ENCODE results near the gene NAT8.

DNA sequence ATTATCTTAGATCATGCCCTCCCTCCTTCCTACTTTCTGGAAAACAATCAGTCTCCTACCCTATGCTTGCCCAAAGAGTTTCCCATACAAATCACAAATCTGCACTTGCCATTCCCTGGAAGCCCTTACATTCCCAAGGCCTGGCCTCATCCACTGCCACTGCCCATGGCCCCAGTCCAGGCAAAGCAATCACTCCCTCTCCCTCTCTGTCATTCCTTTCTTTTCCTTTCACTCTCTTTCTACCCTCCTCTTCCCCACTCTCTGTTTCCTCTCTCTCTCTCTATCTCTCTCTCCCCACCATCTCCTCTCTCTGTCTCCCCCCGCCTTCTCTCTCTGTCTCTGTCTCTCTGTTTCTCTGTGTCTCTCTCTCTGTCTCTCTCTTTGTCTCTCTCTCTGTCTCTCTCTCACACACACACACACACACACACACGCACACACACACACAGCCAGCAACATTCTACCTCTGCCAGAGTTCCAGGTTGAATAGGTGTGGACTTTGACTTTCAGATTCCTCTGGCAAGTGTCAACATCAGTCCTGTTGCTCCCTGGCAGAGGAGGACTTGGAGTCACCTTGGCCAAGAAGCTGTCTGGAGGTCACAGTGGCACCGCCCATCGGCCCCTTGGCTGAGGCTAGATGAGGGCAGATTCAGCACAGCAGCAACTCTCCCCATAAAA lies 43.7 kb upstream of the NAT8 start:
- TF ChIP-seq, protein P1, sequence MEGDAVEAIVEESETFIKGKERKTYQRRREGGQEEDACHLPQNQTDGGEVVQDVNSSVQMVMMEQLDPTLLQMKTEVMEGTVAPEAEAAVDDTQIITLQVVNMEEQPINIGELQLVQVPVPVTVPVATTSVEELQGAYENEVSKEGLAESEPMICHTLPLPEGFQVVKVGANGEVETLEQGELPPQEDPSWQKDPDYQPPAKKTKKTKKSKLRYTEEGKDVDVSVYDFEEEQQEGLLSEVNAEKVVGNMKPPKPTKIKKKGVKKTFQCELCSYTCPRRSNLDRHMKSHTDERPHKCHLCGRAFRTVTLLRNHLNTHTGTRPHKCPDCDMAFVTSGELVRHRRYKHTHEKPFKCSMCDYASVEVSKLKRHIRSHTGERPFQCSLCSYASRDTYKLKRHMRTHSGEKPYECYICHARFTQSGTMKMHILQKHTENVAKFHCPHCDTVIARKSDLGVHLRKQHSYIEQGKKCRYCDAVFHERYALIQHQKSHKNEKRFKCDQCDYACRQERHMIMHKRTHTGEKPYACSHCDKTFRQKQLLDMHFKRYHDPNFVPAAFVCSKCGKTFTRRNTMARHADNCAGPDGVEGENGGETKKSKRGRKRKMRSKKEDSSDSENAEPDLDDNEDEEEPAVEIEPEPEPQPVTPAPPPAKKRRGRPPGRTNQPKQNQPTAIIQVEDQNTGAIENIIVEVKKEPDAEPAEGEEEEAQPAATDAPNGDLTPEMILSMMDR (IDR thresholded peaks at IDR 0.05; ENCODE audit: low read depth, low read length) = no peak
- TF ChIP-seq EZH2phosphoT487 (IDR thresholded peaks at IDR 0.05; ENCODE audit: low read depth) = no peak
